Smooth muscle cell (in vitro differentiated cells): ENCODE results near the gene KRTAP6-2. TPM values are rescaled to one million over a fixed set of nuclear protein-coding genes. Genes with fewer than 3 reads are reported as not detected.

Experiments
- DNase-seq: peaks from one replicate; lab custom pipeline; 2025; ENCODE audit not compliant: unreplicated experiment; lab: John Stamatoyannopoulos, UW
- H2AFZ ChIP-seq: fragments of 200-600 bp; sonication (generic); 2 replicates; pipeline ENCODE4 v1.6.0; 2016; ENCODE audit warnings: antibody characterized with exemption, low read depth, mild to moderate bottlenecking
- H3F3A ChIP-seq: fragments of 200-600 bp; sonication (generic); 2 replicates; pipeline ENCODE4 v1.6.0; 2017; ENCODE audit warnings: antibody characterized with exemption, low read depth
- H3K27ac ChIP-seq: fragments of 200-600 bp; sonication (generic); 2 replicates; pipeline ENCODE4 v1.5.1; 2016; ENCODE audit warnings: low read depth, mild to moderate bottlenecking
- H3K27me3 ChIP-seq: fragments of 200-600 bp; sonication (generic); 2 replicates; pipeline ENCODE4 v1.6.1; 2016; ENCODE audit warnings: low read depth, mild to moderate bottlenecking
- H3K36me3 ChIP-seq: fragments of 200-600 bp; sonication (generic); 2 replicates; pipeline ENCODE4 v1.5.1; 2016; ENCODE audit warnings: low read depth
- H3K4me1 ChIP-seq: fragments of 200-600 bp; sonication (generic); 2 replicates; pipeline ENCODE4 v1.5.1; 2016; ENCODE audit warnings: low read depth
- H3K4me2 ChIP-seq: fragments of 200-600 bp; sonication (generic); 2 replicates; pipeline ENCODE4 v1.6.0; 2016; ENCODE audit warnings: mild to moderate bottlenecking
- H3K4me3 ChIP-seq: fragments of 200-600 bp; sonication (generic); 2 replicates; pipeline ENCODE4 v1.5.1; 2016; ENCODE audit warnings: mild to moderate bottlenecking
- H3K79me2 ChIP-seq: fragments of 200-600 bp; sonication (generic); 2 replicates; pipeline ENCODE4 v1.6.0; 2016; ENCODE audit warnings: low read depth, mild to moderate bottlenecking
- H3K9ac ChIP-seq: fragments of 200-600 bp; sonication (generic); 2 replicates; pipeline ENCODE4 v1.6.0; 2016; ENCODE audit warnings: low read depth
- H3K9me3 ChIP-seq: fragments of 200-600 bp; sonication (generic); replicated peaks from 2 replicates; pipeline ENCODE4 v1.5.1; 2016; ENCODE audit warnings: low read depth
- H4K20me1 ChIP-seq: fragments of 200-600 bp; sonication (generic); 2 replicates; pipeline ENCODE4 v1.6.0; 2016; ENCODE audit warnings: low read depth
- CTCF ChIP-seq: fragments of 200-600 bp; sonication (generic); IDR thresholded peaks from 2 replicates; pipeline ENCODE4 v1.5.1; 2017; ENCODE audit warnings: borderline replicate concordance, mild to moderate bottlenecking, antibody characterized with exemption; ENCODE audit not compliant: insufficient read depth, poor library complexity, severe bottlenecking
- WGBS: methylation state at CpG from one replicate; pipeline ENCODE4 v1.1.7; 2016; ENCODE audit warnings: low lambda C conversion rate; 5-methylcytosine and 5-hydroxymethylcytosine counted together
- polyA plus RNA-seq: library from polyadenylated mRNA; unstranded; fragments of >200 nt; fragmentation: Nextera tagmentation; extraction: Ambion mirVana; gene quantifications from 2 replicates; pipeline ENCODE4 v1.2.1, GENCODE V29; 2016
- total RNA-seq: library from RNA; depleted of rRNA; stranded (reverse); fragments of >200 nt; gene quantifications from 2 replicates; pipeline ENCODE4 v1.2.3, GENCODE V29; 2014

The KRTAP6-2 gene
- total and polyA plus RNA-seq, 2 experiments from 2014 or later, result not detected

GRCh38 chr21:30623362-30623761 is 24.7 kb upstream of the KRTAP6-2 start:
- H3K9me3 ChIP-seq, result no peaks in the 10 kb centered on the region
- no peaks in the 10 kb centered on the region for H3K27me3 ChIP-seq
- DNase-seq, result no peak
- no peaks in the 10 kb centered on the region for H3K79me2 ChIP-seq
- H3K4me3 ChIP-seq, result no peak overlapping the region
- no peak overlapping the region for H2AFZ ChIP-seq
- WGBS, result 91% methylated on average over 3 of the region's 3 CpGs
- H3K36me3 ChIP-seq, result no peaks in the 10 kb centered on the region
- H4K20me1 ChIP-seq, result no peaks in the 10 kb centered on the region
- no peaks in the 10 kb centered on the region for H3F3A ChIP-seq
- no peak overlapping the region for H3K4me2 ChIP-seq
- H3K9ac ChIP-seq, result no peak overlapping the region
- H3K4me1 ChIP-seq, result no peaks in the 10 kb centered on the region
- no peak overlapping the region for H3K27ac ChIP-seq
- no peak for TF ChIP-seq CTCF

DNA sequence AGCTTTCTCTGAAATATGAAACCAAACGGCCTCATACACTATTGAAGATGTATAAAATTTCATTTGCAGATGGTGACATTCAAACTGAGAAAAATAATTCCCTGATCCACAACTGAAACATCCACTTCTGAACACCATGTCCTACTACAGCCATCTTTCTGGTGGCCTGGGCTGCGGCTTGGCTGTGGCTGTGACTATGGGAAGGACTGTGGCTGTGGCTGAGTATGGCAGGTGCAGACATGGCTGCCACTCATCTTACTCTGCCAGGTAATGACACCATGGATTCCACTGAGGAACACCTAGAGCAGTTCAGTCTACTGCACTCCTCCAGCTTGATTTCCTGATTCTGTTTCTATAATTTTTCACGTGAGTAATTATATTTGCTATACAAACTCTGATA is 21.8 kb upstream of the KRTAP6-2 start, which contains the start of gene KRTAP20-4:
KRTAP20-4 (plus strand) TSS at position 106 of the 400 bp plus-strand sequence.
- no peaks in the 10 kb centered on the region for H4K20me1 ChIP-seq
- H3K9me3 ChIP-seq, result no peaks in the 10 kb centered on the region
- WGBS, result 83% methylated on average over 3 of the region's 3 CpGs
- no peak within 1 kb of the TSS for H2AFZ ChIP-seq
- H3K4me2 ChIP-seq, result no peak within 1 kb of the TSS
- H3K9ac ChIP-seq, result no peak within 1 kb of the TSS
- no peaks in the 10 kb centered on the region for H3K27me3 ChIP-seq
- no peak within 1 kb of the TSS for H3K27ac ChIP-seq
- no peaks in the 10 kb centered on the region for H3K4me1 ChIP-seq
- no peaks in the 10 kb centered on the region for H3K36me3 ChIP-seq
- H3K79me2 ChIP-seq, result no peaks in the 10 kb centered on the region
- H3F3A ChIP-seq, result no peaks in the 10 kb centered on the region
- no peak within 1 kb of the TSS for H3K4me3 ChIP-seq
- DNase-seq, result no peak
- TF ChIP-seq CTCF, result no peak

DNA sequence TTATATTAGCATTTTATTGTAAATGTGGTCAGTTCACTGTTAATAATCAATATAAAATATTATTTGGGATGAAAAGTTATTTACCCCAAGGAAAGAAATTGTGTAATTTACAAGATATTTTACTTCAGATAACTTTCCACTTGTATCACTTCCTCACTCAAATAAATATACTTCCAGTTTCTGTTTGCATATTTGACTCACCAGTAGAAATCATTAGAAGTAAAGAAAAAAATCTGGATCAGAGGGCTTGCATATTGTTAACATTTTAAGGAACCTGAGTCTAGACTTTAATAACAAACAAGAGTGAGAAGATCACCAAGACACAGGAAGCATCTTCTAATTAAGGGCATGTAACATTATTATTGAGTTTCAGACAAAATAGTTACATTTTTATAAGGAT is 21.4 kb upstream of the KRTAP6-2 start:
- H3K36me3 ChIP-seq, result no peaks in the 10 kb centered on the region
- no peaks in the 10 kb centered on the region for H3F3A ChIP-seq
- H3K27ac ChIP-seq, result no peak overlapping the region
- TF ChIP-seq CTCF, result no peak
- DNase-seq, result no peak
- no peak overlapping the region for H3K9ac ChIP-seq
- H3K79me2 ChIP-seq, result no peaks in the 10 kb centered on the region
- H3K4me3 ChIP-seq, result no peak overlapping the region
- H3K27me3 ChIP-seq, result no peaks in the 10 kb centered on the region
- H2AFZ ChIP-seq, result no peak overlapping the region
- H3K4me1 ChIP-seq, result no peaks in the 10 kb centered on the region
- H3K4me2 ChIP-seq, result no peak overlapping the region
- H3K9me3 ChIP-seq, result no peaks in the 10 kb centered on the region
- no peaks in the 10 kb centered on the region for H4K20me1 ChIP-seq

- no peaks in the 10 kb centered on the region for H4K20me1 ChIP-seq
- WGBS, result 93% methylated on average over 2 of the region's 2 CpGs
Observed at GRCh38 chr21:30616125-30616524, 17.4 kb upstream of the KRTAP6-2 start, which contains the start of gene KRTAP20-1. KRTAP20-1 (plus strand) TSS chr21:30616425; CDS start chr21:30616455, 30 bp downstream.

More at GRCh38 chr21:30616125-30616524, 17.4 kb upstream of the KRTAP6-2 start, which contains the start of gene KRTAP20-1:
- no peaks in the 10 kb centered on the region for H3K9me3 ChIP-seq
- H3K27me3 ChIP-seq, result no peaks in the 10 kb centered on the region
- H2AFZ ChIP-seq, result no peak within 1 kb of the TSS
- no peak within 1 kb of the TSS for H3K9ac ChIP-seq
- no peak for DNase-seq
- no peaks in the 10 kb centered on the region for H3K79me2 ChIP-seq
- H3K36me3 ChIP-seq, result no peaks in the 10 kb centered on the region
- H3K4me1 ChIP-seq, result no peaks in the 10 kb centered on the region
- H3K4me3 ChIP-seq, result no peak within 1 kb of the TSS
- no peak within 1 kb of the TSS for H3K4me2 ChIP-seq
- no peaks in the 10 kb centered on the region for H3F3A ChIP-seq
- H3K27ac ChIP-seq, result no peak within 1 kb of the TSS
- TF ChIP-seq CTCF, result no peak
